SKM-1 treated with dmso at 0.1 percent for 144 hours (cell line): Measurements from ENCODE around the gene BTBD18.
"Not testable (repeated sequence)": the region's sequence is repeated elsewhere in the genome, so short reads cannot be mapped to it uniquely, and the experiment has no call there.

Source experiments
- DNase-seq: peaks from one replicate; lab custom pipeline; 2025; ENCODE audit not compliant: unreplicated experiment; lab: John Stamatoyannopoulos, UW

The BTBD18 gene

DNA sequence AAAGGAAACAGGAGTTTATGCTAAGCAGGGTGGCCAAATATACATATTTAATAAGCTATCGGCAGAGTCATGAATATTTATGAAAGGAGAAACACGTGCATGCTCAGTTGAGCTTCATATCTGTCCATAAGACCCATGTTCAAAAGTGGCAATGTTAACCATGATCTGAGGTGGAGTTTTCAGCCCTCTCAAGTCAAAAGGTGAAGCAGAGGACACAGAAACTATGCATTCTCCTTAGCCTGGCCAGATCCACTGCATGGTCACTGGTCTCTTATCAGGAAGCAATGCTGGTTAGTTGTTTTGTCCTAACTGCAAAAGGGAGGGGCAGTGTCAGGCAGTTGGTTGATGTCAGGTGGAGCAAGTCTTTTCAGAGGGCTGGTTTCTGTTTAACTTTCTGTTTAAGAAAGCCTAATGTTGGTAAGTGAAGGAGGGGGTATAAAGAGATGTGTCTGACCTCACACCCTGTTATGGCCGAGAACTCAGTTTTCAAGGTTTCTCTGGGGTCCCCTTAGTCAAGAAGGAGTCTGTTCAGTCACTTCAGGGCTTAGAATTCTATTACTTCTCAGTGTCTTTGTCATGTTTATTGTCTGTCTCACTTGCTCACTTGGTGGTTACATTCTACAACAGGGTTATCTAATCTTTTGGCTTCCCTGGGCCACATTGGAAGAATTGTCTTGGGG is 15.9 kb downstream of the BTBD18 start:
- DNase-seq: no peak

DNA sequence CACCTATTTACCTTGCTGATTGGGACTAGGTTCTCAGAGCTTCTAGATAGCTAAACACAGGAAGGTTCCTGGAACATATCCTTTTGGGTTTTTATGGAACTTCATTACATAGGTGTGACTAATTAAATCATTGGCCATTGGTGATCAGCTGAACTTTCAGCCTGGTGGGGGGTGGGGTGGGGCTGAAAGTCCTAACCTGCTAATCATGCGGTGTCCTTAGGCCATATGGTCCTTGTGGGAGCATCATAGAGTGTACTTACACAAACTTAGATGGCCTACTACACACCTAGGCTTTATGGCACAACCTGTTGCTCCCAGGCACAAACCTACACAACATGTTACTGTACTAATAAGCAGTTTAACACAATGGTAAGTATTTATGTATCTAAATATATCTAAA is 19.0 kb downstream of the BTBD18 start:
- no peak for DNase-seq

GRCh38 chr11:57729479-57729878 is 22.1 kb downstream of the BTBD18 start:
- no peak for DNase-seq

DNA sequence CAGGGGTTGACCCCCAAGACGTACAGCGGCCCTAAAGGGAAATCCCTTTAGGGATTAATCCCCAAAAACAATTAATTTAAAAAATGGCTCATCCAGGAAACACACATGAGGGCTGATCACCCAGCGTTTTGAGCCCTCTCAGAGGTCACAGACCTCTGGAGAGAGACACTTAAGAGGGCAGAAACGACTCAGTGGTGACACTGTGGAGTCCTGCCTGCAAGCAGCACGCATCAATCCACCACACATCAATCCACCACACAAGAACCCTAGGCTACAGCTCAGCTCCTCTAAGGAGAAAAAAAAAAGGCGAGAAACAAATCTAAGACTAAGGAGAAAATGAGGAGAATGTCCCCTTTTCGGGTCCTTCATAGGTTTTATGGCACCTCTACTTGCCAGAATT is 22.8 kb downstream of the BTBD18 start:
- no peak for DNase-seq

GRCh38 chr11:57727185-57727584 is 24.4 kb downstream of the BTBD18 start:
- DNase-seq: no peak

- not testable (repeated sequence) for DNase-seq
Measured at GRCh38 chr11:57716726-57717125, 34.9 kb downstream of the BTBD18 start.

- DNase-seq: no peak
Measured at GRCh38 chr11:57713835-57714234, 37.8 kb downstream of the BTBD18 start.

DNA sequence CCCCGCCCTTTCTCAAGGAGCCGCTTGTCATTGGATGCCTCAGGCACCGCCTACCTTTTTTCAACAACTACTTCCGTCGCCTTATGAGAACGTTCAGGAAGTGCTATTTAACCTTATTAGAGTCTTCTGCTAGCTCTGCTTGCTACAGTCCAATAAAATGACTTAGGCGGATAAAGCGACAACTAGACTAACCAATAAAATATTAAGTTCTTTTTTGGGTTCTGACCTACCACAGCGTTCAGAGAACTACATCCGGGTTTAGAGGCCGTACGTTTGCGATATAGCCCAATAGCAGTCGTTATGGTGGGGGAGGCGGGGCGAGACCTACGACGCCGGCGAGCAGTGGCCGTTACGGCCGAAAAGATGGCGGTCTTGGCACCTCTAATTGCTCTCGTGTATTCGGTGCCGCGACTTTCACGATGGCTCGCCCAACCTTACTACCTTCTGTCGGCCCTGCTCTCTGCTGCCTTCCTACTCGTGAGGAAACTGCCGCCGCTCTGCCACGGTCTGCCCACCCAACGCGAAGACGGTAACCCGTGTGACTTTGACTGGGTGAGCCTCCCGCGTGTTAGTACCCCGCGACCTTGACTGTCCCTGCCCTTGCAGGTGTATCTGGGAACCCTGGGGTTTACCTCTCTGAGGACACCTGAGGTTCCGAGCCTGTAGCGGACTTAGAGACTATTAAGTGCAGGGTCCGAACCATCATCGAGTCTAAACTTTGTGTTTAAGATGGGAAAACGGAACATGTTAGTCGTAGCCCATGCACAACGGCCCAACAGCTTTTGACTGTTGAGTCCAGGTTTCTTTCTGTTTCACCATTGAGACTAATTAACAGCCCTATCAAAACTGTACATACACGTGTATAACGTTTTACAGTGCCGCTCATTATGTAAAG is 39.1 kb downstream of the BTBD18 start, which contains the start of gene TMX2:
TMX2 (plus strand) TSS at position 338 of the 895 bp plus-strand sequence; CDS start at position 364, 26 bp downstream.
- DNase-seq: peak; percentile 99

DNA sequence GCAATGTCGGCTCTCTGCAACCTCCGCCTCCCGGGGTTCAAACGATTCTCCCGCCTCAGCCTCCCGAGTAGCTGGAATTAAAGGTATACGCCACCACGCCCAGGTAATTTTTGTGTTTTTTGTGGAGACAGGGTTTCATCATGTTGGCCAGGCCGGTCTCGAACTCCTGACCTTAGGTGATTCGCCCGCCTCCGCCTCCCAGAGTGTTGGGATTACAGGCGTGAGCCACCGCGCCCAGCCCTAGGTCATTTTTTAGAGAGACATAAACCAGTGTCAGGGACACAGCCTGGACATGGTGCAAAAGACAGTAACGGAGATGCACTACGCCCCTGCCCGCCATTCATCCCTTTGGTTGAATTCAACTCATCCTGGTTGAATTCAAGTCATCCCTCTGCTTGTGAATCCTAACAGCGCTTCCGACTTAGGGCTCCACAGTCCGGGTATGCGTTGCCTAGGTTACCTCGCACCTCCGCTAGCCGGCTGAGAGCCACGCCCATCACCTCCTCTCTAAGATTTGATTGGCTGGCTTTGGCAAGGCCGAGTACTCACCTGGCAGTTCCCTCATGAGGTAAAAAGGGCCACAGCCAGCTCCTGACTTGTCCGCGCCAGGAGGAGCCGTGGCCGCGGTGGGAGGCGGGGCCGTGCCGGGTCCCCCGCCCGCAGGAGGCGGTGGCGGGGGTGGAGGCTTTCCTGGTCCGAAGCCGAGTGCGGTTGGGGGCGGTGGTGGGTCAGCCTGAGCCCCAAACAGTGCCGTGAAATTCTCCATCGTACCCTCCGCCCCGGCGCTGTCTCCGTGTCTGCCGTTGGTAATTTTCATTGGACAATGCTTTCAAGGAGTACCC is 40.0 kb downstream of the BTBD18 start, which contains the start of gene MED19:
MED19 (minus strand) TSS at position 802 of the 842 bp plus-strand sequence; CDS start at position 766, 36 bp downstream.
- peak; percentile 79 for DNase-seq

GRCh38 chr11:57709802-57710367 is 41.7 kb downstream of the BTBD18 start:
- no peak for DNase-seq

DNA sequence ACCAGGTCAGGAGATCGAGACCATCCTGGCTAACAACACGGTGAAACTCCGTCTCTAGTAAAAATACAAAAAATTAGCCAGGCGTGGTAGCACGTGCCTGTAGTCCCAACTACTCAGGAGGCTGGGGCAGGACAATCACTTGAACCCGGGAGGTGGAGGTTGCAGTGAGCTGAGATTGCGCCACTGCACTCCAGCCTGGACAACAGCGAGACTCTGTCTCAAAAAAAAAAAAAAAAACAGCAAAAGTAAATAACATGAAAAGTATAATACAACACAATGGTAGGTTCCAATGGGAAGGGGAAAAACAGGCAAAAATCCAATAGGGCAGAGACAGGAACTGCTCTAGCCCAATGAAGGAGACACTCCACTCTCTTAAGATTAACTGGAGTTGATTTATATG is 46.2 kb downstream of the BTBD18 start:
- DNase-seq: not testable (repeated sequence)

- DNase-seq: no peak
Measured at GRCh38 chr11:57704932-57705331, 46.7 kb downstream of the BTBD18 start.

DNA sequence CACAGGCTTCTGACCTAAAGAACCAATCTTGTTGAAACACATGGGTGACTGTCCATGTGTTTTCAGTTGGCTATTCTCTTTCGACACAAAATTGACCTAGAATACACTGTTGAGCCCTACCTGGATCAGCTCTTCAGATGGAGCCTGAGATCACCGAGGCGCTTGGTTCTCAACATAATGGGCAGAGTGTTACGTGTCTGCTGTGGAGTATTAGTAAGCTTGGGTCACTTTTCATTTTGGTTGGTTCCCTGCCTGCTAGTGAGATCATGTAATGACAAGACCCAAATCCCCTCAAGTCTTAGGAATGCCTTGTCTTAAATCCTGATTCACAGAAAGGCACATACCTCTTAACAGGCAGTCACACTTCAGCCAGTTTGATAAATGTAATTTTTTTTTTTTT is 48.3 kb downstream of the BTBD18 start:
- DNase-seq: no peak

DNA sequence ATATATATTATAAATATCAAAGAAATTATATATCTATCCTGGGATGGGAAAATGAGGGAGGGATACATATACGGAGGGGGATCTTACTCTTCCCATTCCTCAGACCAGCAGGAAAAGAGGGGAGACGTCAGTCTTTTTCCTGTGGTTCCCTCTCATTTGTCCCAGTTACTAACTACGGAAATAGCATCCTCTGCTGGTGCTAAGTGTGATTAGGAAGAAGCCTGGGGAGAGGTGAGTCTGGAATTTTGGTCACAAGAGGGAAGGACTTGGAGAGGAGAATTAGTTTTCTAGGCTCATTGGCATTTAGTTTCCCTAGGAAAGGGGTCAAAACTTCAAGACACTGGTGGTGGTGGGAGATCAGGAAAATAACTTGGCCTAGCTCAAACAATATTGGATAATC is 51.2 kb downstream of the BTBD18 start:
- no peak for DNase-seq

GRCh38 chr11:57699813-57700212 is 51.8 kb downstream of the BTBD18 start:
- no peak for DNase-seq

DNA sequence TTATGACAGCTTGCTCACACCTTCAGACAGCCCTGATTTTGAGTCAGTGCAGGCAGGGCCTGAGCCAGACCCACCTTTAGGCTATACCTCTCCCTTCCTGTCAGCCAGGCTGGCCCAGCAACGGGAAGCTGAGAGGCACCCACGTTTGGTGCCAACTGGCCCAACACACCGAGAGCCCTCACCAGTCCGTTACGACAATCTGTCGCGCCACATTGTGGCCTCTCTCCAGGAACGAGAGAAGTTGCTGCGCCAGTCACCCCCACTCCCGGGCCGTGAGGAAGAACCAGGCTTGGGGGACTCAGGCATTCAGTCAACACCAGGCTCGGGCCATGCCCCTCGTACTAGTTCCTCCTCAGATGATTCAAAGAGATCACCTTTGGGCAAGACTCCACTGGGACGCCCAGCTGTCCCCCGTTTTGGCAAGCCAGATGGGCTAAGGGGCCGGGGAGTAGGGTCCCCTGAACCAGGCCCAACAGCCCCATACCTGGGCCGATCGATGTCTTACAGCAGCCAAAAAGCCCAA is 52.7 kb downstream of the BTBD18 start:
- DNase-seq: no peak
